Activated naive CD8-positive, alpha-beta T cell (primary cell): ENCODE data around the gene ERP44.
"Not testable (repeated sequence)": the region's sequence is repeated elsewhere in the genome, so short reads cannot be mapped to it uniquely, and the experiment has no call there.

Source experiments
- H3K27ac Mint-ChIP-seq: one replicate; pipeline ENCODE4 v1.8.0; 2021; ENCODE audit warnings: mixed read lengths
- H3K27me3 Mint-ChIP-seq: one replicate; pipeline ENCODE4 v1.8.0; 2021; ENCODE audit warnings: mixed read lengths
- H3K36me3 Mint-ChIP-seq: one replicate; pipeline ENCODE4 v1.8.0; 2021; ENCODE audit warnings: mixed read lengths
- H3K4me1 Mint-ChIP-seq: one replicate; pipeline ENCODE4 v1.8.0; 2021; ENCODE audit warnings: low read depth, mixed read lengths
- H3K4me3 Mint-ChIP-seq: one replicate; pipeline ENCODE4 v1.8.0; 2021; ENCODE audit warnings: mild to moderate bottlenecking, mixed read lengths
- H3K9me3 Mint-ChIP-seq: one replicate; pipeline ENCODE4 v1.8.0; 2021; ENCODE audit warnings: low read depth, mixed read lengths

ERP44 gene

GRCh38 chr9:100098887-100099721, at the start of gene ERP44, which contains the start of gene INVS:
Gene ERP44, minus strand, starts transcription at chr9:100099000. Its CDS starts 160 bp downstream, at chr9:100098840.
Gene INVS, plus strand, starts transcription at chr9:100099243. Its CDS starts 5,279 bp downstream, at chr9:100104522.
- H3K27ac Mint-ChIP-seq = peak within 1 kb of the TSS; percentile 93
- H3K4me1 Mint-ChIP-seq = peaks cover 38% of the 10 kb centered on the region
- no peaks in the 10 kb centered on the region for H3K36me3 Mint-ChIP-seq
- no peaks in the 10 kb centered on the region for H3K27me3 Mint-ChIP-seq
- peak within 1 kb of the TSS; percentile 98 for H3K4me3 Mint-ChIP-seq
- no peaks in the 10 kb centered on the region for H3K9me3 Mint-ChIP-seq

GRCh38 chr9:100145976-100146375, 47.2 kb upstream of the ERP44 start:
- H3K4me1 Mint-ChIP-seq, H3K9me3 Mint-ChIP-seq, H3K36me3 Mint-ChIP-seq, H3K27ac Mint-ChIP-seq, H3K27me3 Mint-ChIP-seq, H3K4me3 Mint-ChIP-seq: not testable (repeated sequence)

- not testable (repeated sequence) for H3K27ac Mint-ChIP-seq, H3K27me3 Mint-ChIP-seq, H3K4me1 Mint-ChIP-seq, H3K9me3 Mint-ChIP-seq, H3K4me3 Mint-ChIP-seq, H3K36me3 Mint-ChIP-seq
Observed at GRCh38 chr9:100145167-100145934, 46.6 kb upstream of the ERP44 start.

- not testable (repeated sequence) for H3K4me3 Mint-ChIP-seq, H3K4me1 Mint-ChIP-seq, H3K36me3 Mint-ChIP-seq, H3K9me3 Mint-ChIP-seq, H3K27me3 Mint-ChIP-seq, H3K27ac Mint-ChIP-seq
Observed at GRCh38 chr9:100141862-100142261, 43.1 kb upstream of the ERP44 start.

- not testable (repeated sequence) for H3K9me3 Mint-ChIP-seq, H3K36me3 Mint-ChIP-seq, H3K27me3 Mint-ChIP-seq, H3K4me3 Mint-ChIP-seq, H3K4me1 Mint-ChIP-seq, H3K27ac Mint-ChIP-seq
Observed at GRCh38 chr9:100140303-100140702, 41.5 kb upstream of the ERP44 start.

GRCh38 chr9:100136799-100137198, 38.0 kb upstream of the ERP44 start:
- H3K4me1 Mint-ChIP-seq, H3K27me3 Mint-ChIP-seq, H3K4me3 Mint-ChIP-seq, H3K9me3 Mint-ChIP-seq, H3K27ac Mint-ChIP-seq: not testable (repeated sequence)
- peaks cover 21% of the 10 kb centered on the region for H3K36me3 Mint-ChIP-seq

GRCh38 chr9:100134731-100135130, 35.9 kb upstream of the ERP44 start:
- H3K4me1 Mint-ChIP-seq = no peaks in the 10 kb centered on the region
- H3K36me3 Mint-ChIP-seq = peaks cover 26% of the 10 kb centered on the region
- no peak overlapping the region for H3K27ac Mint-ChIP-seq
- no peaks in the 10 kb centered on the region for H3K27me3 Mint-ChIP-seq
- no peak overlapping the region for H3K4me3 Mint-ChIP-seq
- H3K9me3 Mint-ChIP-seq = no peaks in the 10 kb centered on the region

GRCh38 chr9:100131875-100132430, 33.2 kb upstream of the ERP44 start:
- Mint-ChIP-seq H3K36me3 (peaks cover 30% of the 10 kb centered on the region), H3K4me3 (no peak overlapping the region), H3K4me1 (no peaks in the 10 kb centered on the region), H3K27ac (no peak overlapping the region), H3K27me3 (no peaks in the 10 kb centered on the region), H3K9me3 (no peaks in the 10 kb centered on the region)

GRCh38 chr9:100131216-100131615, 32.4 kb upstream of the ERP44 start:
- no peaks in the 10 kb centered on the region for H3K27me3 Mint-ChIP-seq
- H3K36me3 Mint-ChIP-seq = peaks cover 28% of the 10 kb centered on the region
- H3K9me3 Mint-ChIP-seq = no peaks in the 10 kb centered on the region
- no peaks in the 10 kb centered on the region for H3K4me1 Mint-ChIP-seq
- no peak overlapping the region for H3K4me3 Mint-ChIP-seq
- H3K27ac Mint-ChIP-seq = no peak overlapping the region

- H3K36me3 Mint-ChIP-seq = peaks cover 28% of the 10 kb centered on the region
- no peak overlapping the region for H3K27ac Mint-ChIP-seq
- no peaks in the 10 kb centered on the region for H3K9me3 Mint-ChIP-seq
- H3K4me3 Mint-ChIP-seq = no peak overlapping the region
- H3K27me3 Mint-ChIP-seq = no peaks in the 10 kb centered on the region
- H3K4me1 Mint-ChIP-seq = peaks cover 1% of the 10 kb centered on the region
Observed at GRCh38 chr9:100129772-100130171, 31.0 kb upstream of the ERP44 start.

- H3K4me3 Mint-ChIP-seq = no peak overlapping the region
- H3K36me3 Mint-ChIP-seq = peaks cover 13% of the 10 kb centered on the region
- no peaks in the 10 kb centered on the region for H3K27me3 Mint-ChIP-seq
- H3K27ac Mint-ChIP-seq = no peak overlapping the region
- no peaks in the 10 kb centered on the region for H3K9me3 Mint-ChIP-seq
- H3K4me1 Mint-ChIP-seq = peaks cover 6% of the 10 kb centered on the region
Observed at GRCh38 chr9:100126423-100126822, 27.6 kb upstream of the ERP44 start.

GRCh38 chr9:100125910-100126309, 27.1 kb upstream of the ERP44 start:
- no peaks in the 10 kb centered on the region for H3K9me3 Mint-ChIP-seq
- H3K27me3 Mint-ChIP-seq = no peaks in the 10 kb centered on the region
- H3K36me3 Mint-ChIP-seq = peaks cover 14% of the 10 kb centered on the region
- no peak overlapping the region for H3K27ac Mint-ChIP-seq
- H3K4me3 Mint-ChIP-seq = no peak overlapping the region
- H3K4me1 Mint-ChIP-seq = peaks cover 6% of the 10 kb centered on the region

- H3K4me3 Mint-ChIP-seq = no peak overlapping the region
Observed at GRCh38 chr9:100125236-100125635, 26.4 kb upstream of the ERP44 start.

GRCh38 chr9:100120286-100120685, 21.5 kb upstream of the ERP44 start:
- Mint-ChIP-seq H3K4me3 (no peak overlapping the region), H3K27ac (peak overlapping the region; percentile 37), H3K9me3 (no peaks in the 10 kb centered on the region), H3K4me1 (peaks cover 17% of the 10 kb centered on the region), H3K27me3 (no peaks in the 10 kb centered on the region), H3K36me3 (peaks cover 16% of the 10 kb centered on the region)

More at GRCh38 chr9:100125236-100125635, 26.4 kb upstream of the ERP44 start:
- H3K27ac Mint-ChIP-seq = no peak overlapping the region
- no peaks in the 10 kb centered on the region for H3K9me3 Mint-ChIP-seq
- peaks cover 11% of the 10 kb centered on the region for H3K4me1 Mint-ChIP-seq
- H3K36me3 Mint-ChIP-seq = peaks cover 18% of the 10 kb centered on the region
- H3K27me3 Mint-ChIP-seq = no peaks in the 10 kb centered on the region

GRCh38 chr9:100117316-100117715, 18.5 kb upstream of the ERP44 start:
- H3K9me3 Mint-ChIP-seq = no peaks in the 10 kb centered on the region
- no peak overlapping the region for H3K27ac Mint-ChIP-seq
- H3K27me3 Mint-ChIP-seq = no peaks in the 10 kb centered on the region
- no peak overlapping the region for H3K4me3 Mint-ChIP-seq
- peaks cover 27% of the 10 kb centered on the region for H3K4me1 Mint-ChIP-seq
- peaks cover 18% of the 10 kb centered on the region for H3K36me3 Mint-ChIP-seq
